Gastroesophageal sphincter (tissue), 4 donors: Measurements from ENCODE around the gene LAMA3. TPM values are rescaled to one million over a fixed set of nuclear protein-coding genes. Genes with fewer than 3 reads are reported as not detected.

Source experiments
- ATAC-seq: fragments of 150-250 bp; one replicate; pipeline ENCODE4 v1.9.1; 2016; ENCODE audit warnings: mild to moderate bottlenecking, moderate library complexity
- H3K27ac ChIP-seq, 4 donors: fragments of 200-600 bp; sonication (generic) in 3 of 4; 1 replicate in 3 of 4; 2 replicates in 1 of 4; pipeline ENCODE4 v1.5.1; 2016 to 2019
- H3K27me3 ChIP-seq: fragments of 200-600 bp; sonication (generic); one replicate; pipeline ENCODE4 v1.5.1; 2019
- H3K36me3 ChIP-seq, 2 donors: fragments of 200-600 bp; sonication (generic); one replicate each; pipeline ENCODE4 v1.5.1; 2019; ENCODE audit warnings: control low read depth in 1 of 2
- H3K4me1 ChIP-seq, 3 donors: fragments of 200-600 bp; sonication (generic); 1 replicate in 2 of 3; 2 replicates in 1 of 3; pipeline ENCODE4 v1.5.1; 2016 to 2019; ENCODE audit warnings: control low read depth in 2 of 3
- H3K4me3 ChIP-seq, 2 donors: fragments of 200-600 bp; sonication (generic); one replicate each; pipeline ENCODE4 v1.5.1; 2019; ENCODE audit warnings: mild to moderate bottlenecking in 1 of 2, moderate library complexity in 1 of 2
- H3K9me3 ChIP-seq, 3 donors: fragments of 200-600 bp; sonication (generic); one replicate each; pipeline ENCODE4 v1.5.1; 2017 to 2019; ENCODE audit warnings: control low read depth in 2 of 3
- CTCF ChIP-seq, 4 experiments: fragments of 200-600 bp in 2 of 4; fragments of 450-650 bp in 2 of 4; sonication (generic) in 1 of 4; IDR thresholded peaks; one replicate each; pipeline ENCODE4 v1.5.1; 2017 to 2019; ENCODE audit warnings: antibody characterized with exemption in 4 of 4, mild to moderate bottlenecking in 2 of 4, moderate library complexity in 2 of 4
- EP300 ChIP-seq: sonication (generic); formaldehyde crosslinking; IDR thresholded peaks from one replicate; pipeline ENCODE4 v1.6.1; 2017; ENCODE audit warnings: antibody characterized with exemption, mild to moderate bottlenecking
- POLR2A ChIP-seq, 2 donors: fragments of 450-650 bp; IDR thresholded peaks; one replicate each; pipeline ENCODE4 v1.6.1; 2017; ENCODE audit warnings: antibody characterized with exemption in 2 of 2, mild to moderate bottlenecking in 2 of 2, moderate library complexity in 1 of 2
- POLR2AphosphoS5 ChIP-seq: sonication (generic); formaldehyde crosslinking; IDR thresholded peaks from one replicate; pipeline ENCODE4 v1.6.1; 2017; ENCODE audit warnings: antibody characterized with exemption
- WGBS, 2 donors: methylation state at CpG; one replicate each; pipeline ENCODE4 v1.1.5; 2018; ENCODE audit warnings: low coverage in 1 of 2; 5-methylcytosine and 5-hydroxymethylcytosine counted together
- total RNA-seq, 4 donors: library from RNA; depleted of rRNA; stranded (reverse); fragments of >200 nt; gene quantifications; one replicate each; pipeline ENCODE4 v1.1.0, GENCODE V29; 2016

LAMA3 gene
- total RNA-seq, 4 donors from 2014 or later, result 8.3 to 13.5 (median 9.5) TPM

- no peak overlapping the region for H3K27ac ChIP-seq
- H3K9me3 ChIP-seq, result no peaks in the 10 kb centered on the region
- H3K36me3 ChIP-seq, result peaks cover 0 to 6% of the 10 kb centered on the region in 2 donors
- no peaks in the 10 kb centered on the region for H3K27me3 ChIP-seq
- peaks cover 0 to 17% (median 0%) of the 10 kb centered on the region in 3 donors for H3K4me1 ChIP-seq
- 81 to 82% methylated on average over 5 to 6 of the region's 6 CpGs for whole genome bisulfite sequencing, 2 donors
- no peak overlapping the region for H3K4me3 ChIP-seq
- no peak for TF ChIP-seq POLR2AphosphoS5
- ATAC-seq, result no peak
Observed at GRCh38 chr18:23870676-23871380, 181.6 kb downstream of the LAMA3 start.

- H3K27me3 ChIP-seq, result no peaks in the 10 kb centered on the region
- peaks cover 0 to 17% (median 0%) of the 10 kb centered on the region in 3 donors for H3K4me1 ChIP-seq
- no peaks in the 10 kb centered on the region for H3K9me3 ChIP-seq
- peaks cover 0 to 7% of the 10 kb centered on the region in 2 donors for H3K36me3 ChIP-seq
- ATAC-seq, result no peak
- WGBS, 2 donors, result 0 to 59% methylated on average over 1 to 3 of the region's 7 CpGs
- no peak overlapping the region for H3K27ac ChIP-seq
- H3K4me3 ChIP-seq, result no peak overlapping the region
- no peak for TF ChIP-seq EP300
- no peak for TF ChIP-seq POLR2AphosphoS5
- TF ChIP-seq CTCF (IDR thresholded peaks at IDR 0.05), result no peak
- TF ChIP-seq POLR2A (IDR thresholded peaks at IDR 0.05), result no peak
Observed at GRCh38 chr18:23871410-23871809, 182.2 kb downstream of the LAMA3 start.

- no peaks in the 10 kb centered on the region for H3K9me3 ChIP-seq
- no peak overlapping the region for H3K4me3 ChIP-seq
- H3K27me3 ChIP-seq, result no peaks in the 10 kb centered on the region
- WGBS, 2 donors, result 49 to 80% methylated on average over 1 to 8 of the region's 25 CpGs
- TF ChIP-seq POLR2A (IDR thresholded peaks at IDR 0.05), result no peak
- no peak for TF ChIP-seq EP300
- TF ChIP-seq CTCF (IDR thresholded peaks at IDR 0.05), result no peak
- no peak for TF ChIP-seq POLR2AphosphoS5
- ATAC-seq, result no peak
- peaks cover 0 to 18% of the 10 kb centered on the region in 2 donors for H3K36me3 ChIP-seq
- peaks cover 0 to 17% (median 0%) of the 10 kb centered on the region in 3 donors for H3K4me1 ChIP-seq
- H3K27ac ChIP-seq, result no peak overlapping the region
Observed at GRCh38 chr18:23872701-23873550, 183.7 kb downstream of the LAMA3 start.

GRCh38 chr18:23875966-23876895 lies 187.0 kb downstream of the LAMA3 start:
- H3K4me1 ChIP-seq, result peaks cover 0 to 17% (median 0%) of the 10 kb centered on the region in 3 donors
- 81 to 87% methylated on average over 7 to 10 of the region's 11 CpGs for WGBS, 2 donors
- peaks cover 0 to 35% of the 10 kb centered on the region in 2 donors for H3K36me3 ChIP-seq
- no peaks in the 10 kb centered on the region for H3K9me3 ChIP-seq
- H3K27ac ChIP-seq, result no peak overlapping the region
- ATAC-seq, result no peak
- no peak overlapping the region for H3K4me3 ChIP-seq
- H3K27me3 ChIP-seq, result no peaks in the 10 kb centered on the region
- no peak for TF ChIP-seq POLR2A (IDR thresholded peaks at IDR 0.05)
- no peak for TF ChIP-seq POLR2AphosphoS5
- TF ChIP-seq CTCF (IDR thresholded peaks at IDR 0.05), result no peak
- no peak for TF ChIP-seq EP300

- Histone ChIP-seq H3K27ac (no peak overlapping the region), H3K36me3 (peaks cover 0 to 35% of the 10 kb centered on the region in 2 donors), H3K9me3 (no peaks in the 10 kb centered on the region), H3K27me3 (no peaks in the 10 kb centered on the region), H3K4me1 (peaks cover 0 to 17% (median 0%) of the 10 kb centered on the region in 3 donors), H3K4me3 (no peak overlapping the region)
- no peak for TF ChIP-seq CTCF (IDR thresholded peaks at IDR 0.05)
- TF ChIP-seq EP300, result no peak
- TF ChIP-seq POLR2AphosphoS5, result no peak
- no peak for TF ChIP-seq POLR2A (IDR thresholded peaks at IDR 0.05)
- ATAC-seq, result no peak
- 70 to 85% methylated on average over 3 to 7 of the region's 7 CpGs for WGBS, 2 donors
Observed at GRCh38 chr18:23876921-23877320, 187.7 kb downstream of the LAMA3 start.
